ENCODE data around the gene SPDEF. TPM values are rescaled to one million over a fixed set of nuclear protein-coding genes. Genes with fewer than 3 reads are reported as not detected.

SPDEF gene
- total RNA-seq, 1 donor from 2014 or later = 1.6 TPM

DNA sequence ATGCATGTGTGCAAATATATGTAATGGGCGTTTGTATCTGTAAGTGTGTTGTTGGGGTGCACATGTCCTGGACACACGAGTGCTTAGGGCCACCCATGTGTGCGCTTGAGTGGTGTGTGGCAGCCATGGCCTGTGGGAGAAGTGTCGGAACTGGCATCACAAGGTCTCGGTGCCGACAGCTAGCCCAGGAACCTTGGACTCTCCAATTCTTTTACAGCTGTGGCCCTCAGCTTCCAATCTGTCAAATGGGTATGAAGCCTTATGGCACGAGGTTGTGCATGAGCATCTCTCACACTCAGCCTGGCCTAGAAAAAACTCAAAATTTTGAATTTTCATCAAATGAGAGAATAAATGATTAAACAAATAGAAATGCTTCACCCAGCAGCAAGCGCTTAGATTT, 42.0 kb downstream of the SPDEF start:
- Mint-ChIP-seq H3K4me3 (peak overlapping the region; percentile 82), H3K36me3 (no peaks in the 10 kb centered on the region), H3K9me3 (no peaks in the 10 kb centered on the region), H3K27ac (no peak overlapping the region), H3K4me1 (ENCODE audit: unreplicated experiment) (peaks cover 19% of the 10 kb centered on the region), H3K27me3 (peaks cover 10% of the 10 kb centered on the region)
- TF ChIP-seq, protein P1, sequence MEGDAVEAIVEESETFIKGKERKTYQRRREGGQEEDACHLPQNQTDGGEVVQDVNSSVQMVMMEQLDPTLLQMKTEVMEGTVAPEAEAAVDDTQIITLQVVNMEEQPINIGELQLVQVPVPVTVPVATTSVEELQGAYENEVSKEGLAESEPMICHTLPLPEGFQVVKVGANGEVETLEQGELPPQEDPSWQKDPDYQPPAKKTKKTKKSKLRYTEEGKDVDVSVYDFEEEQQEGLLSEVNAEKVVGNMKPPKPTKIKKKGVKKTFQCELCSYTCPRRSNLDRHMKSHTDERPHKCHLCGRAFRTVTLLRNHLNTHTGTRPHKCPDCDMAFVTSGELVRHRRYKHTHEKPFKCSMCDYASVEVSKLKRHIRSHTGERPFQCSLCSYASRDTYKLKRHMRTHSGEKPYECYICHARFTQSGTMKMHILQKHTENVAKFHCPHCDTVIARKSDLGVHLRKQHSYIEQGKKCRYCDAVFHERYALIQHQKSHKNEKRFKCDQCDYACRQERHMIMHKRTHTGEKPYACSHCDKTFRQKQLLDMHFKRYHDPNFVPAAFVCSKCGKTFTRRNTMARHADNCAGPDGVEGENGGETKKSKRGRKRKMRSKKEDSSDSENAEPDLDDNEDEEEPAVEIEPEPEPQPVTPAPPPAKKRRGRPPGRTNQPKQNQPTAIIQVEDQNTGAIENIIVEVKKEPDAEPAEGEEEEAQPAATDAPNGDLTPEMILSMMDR (conservative IDR thresholded peaks at IDR 0.05) = no peak
- no peak for DNase-seq (ENCODE audit: extremely low spot score, unreplicated experiment)

DNA sequence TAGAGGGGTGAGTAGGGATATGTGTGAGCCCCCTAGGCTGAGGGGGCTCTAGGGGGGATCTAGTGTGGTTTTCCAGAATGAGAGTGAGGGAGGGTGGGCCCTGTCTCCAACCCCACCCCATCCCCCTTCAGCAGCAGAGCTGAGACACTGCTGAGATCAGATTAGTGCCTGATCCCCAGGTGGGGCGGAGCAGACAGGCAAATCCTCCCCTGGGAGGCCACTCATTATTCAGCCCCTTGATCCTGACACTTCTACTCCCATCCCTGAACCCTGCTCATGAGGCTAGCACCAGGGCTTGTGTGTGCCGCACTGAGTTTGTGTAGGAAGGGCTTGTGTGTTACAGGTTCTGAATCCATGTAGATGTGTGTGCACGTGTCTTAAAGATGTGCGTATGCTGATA, 42.5 kb downstream of the SPDEF start:
- Mint-ChIP-seq H3K9me3 (no peaks in the 10 kb centered on the region), H3K27me3 (peaks cover 10% of the 10 kb centered on the region), H3K36me3 (no peaks in the 10 kb centered on the region), H3K4me3 (no peak overlapping the region), H3K4me1 (ENCODE audit: unreplicated experiment) (peaks cover 19% of the 10 kb centered on the region), H3K27ac (no peak overlapping the region)
- TF ChIP-seq, protein P1 (conservative IDR thresholded peaks at IDR 0.05) = no peak
- no peak for DNase-seq (ENCODE audit: extremely low spot score, unreplicated experiment)

DNA sequence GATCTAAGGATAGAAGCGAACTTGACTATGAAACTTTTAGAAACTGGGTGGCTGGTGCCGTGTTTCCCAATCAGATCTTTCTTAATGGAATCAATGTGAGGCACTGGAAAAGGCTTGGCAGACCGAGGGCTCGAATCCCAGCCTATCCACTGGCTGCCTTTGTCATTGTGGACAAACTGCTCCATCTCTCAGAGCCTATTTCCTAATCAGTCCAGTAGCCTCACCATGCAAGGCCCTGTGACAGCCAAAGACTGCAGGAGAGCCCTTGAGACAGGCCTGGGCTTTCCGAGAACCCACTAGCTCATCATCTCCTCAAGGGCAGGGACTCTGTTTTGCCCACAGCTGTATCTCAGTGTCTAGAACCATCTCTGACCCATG, 43.4 kb downstream of the SPDEF start:
- TF ChIP-seq, protein P1 (conservative IDR thresholded peaks at IDR 0.05) = no peak
- Mint-ChIP-seq H3K4me3 (no peak overlapping the region), H3K9me3 (no peaks in the 10 kb centered on the region), H3K4me1 (ENCODE audit: unreplicated experiment) (peaks cover 19% of the 10 kb centered on the region), H3K27ac (no peak overlapping the region), H3K27me3 (peaks cover 10% of the 10 kb centered on the region), H3K36me3 (no peaks in the 10 kb centered on the region)
- no peak for DNase-seq (ENCODE audit: extremely low spot score, unreplicated experiment)

DNA sequence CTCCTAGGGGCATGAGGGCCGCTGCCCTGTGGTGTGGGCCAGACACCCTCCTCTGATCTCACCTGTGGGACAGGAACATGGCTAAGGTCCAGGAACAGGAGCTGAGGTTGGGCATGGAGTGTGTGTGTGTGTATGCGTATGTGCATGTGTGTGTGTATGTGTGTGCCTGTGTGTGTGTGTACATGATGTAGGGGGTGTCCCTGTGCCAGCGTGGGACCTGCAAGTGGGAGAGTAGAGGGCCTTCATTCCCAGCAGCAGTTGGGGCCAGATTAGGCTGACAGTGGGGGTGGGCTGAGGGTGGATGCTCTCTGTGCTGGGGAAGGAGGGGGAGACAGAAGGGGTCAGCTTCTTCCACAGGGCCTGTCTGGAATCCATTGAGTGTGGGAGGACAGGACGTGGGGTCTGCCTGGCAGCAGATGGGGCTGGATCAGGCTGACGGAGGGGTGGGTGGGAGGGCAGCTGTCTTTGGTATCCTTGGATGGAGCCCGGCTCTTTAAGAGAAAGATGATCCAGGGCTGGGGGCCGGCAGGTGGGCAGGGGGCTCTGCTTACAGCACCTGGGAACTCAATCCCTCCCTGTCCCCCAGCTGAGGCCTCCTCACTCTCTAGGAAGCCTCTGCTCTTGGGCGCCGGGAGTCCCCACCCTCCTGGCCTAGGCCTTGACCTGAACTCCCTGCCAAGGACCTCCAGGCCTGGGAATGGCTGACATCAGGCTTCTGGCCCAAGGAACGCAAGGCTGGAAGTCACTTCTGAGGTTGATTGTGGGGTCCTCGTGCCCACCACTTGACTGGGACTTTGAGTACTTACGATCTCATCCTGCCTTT, 44.0 kb downstream of the SPDEF start:
- Mint-ChIP-seq H3K4me3 (no peak overlapping the region), H3K9me3 (no peaks in the 10 kb centered on the region), H3K27ac (no peak overlapping the region), H3K4me1 (ENCODE audit: unreplicated experiment) (peaks cover 21% of the 10 kb centered on the region), H3K27me3 (peaks cover 10% of the 10 kb centered on the region), H3K36me3 (no peaks in the 10 kb centered on the region)
- no peak for DNase-seq (ENCODE audit: extremely low spot score, unreplicated experiment)
- TF ChIP-seq, protein P1 (conservative IDR thresholded peaks at IDR 0.05) = no peak

DNA sequence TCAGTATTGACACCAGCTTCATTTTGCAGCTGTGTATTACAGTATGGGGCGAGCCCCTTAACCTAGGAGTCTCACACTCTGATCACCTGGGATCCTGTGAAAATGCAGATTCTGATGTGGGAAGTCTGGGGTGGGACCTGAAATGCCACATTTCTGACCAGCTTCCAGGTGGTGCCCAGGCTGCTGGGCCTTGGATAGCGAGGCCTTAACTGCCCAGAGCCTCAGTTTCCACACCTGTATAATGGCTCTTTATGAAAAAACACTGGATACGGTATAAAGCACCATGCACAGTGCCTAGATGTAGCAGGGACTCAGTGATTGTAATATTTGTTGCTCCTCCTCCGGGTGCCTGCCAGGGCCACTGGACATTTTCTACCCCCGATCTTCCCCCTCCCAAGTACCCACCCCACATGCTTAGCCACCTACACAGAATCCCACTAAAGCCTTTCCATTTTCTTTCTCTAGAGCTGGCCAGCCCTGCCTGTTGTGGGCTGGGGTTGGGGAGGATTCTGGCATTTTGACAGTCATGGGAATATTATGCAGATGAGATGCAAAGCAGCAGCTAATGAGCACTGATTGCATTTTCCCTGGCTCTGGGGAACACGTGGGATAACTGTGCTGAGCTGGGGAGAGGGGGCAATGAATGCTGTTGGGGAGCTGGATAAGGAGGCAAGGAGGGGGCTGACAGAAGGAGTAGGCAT, 44.8 kb downstream of the SPDEF start:
- Mint-ChIP-seq H3K9me3 (no peaks in the 10 kb centered on the region), H3K27me3 (peaks cover 10% of the 10 kb centered on the region), H3K36me3 (no peaks in the 10 kb centered on the region), H3K4me1 (ENCODE audit: unreplicated experiment) (peaks cover 28% of the 10 kb centered on the region), H3K27ac (no peak overlapping the region), H3K4me3 (no peak overlapping the region)
- TF ChIP-seq, protein P1 (conservative IDR thresholded peaks at IDR 0.05) = no peak
- DNase-seq (ENCODE audit: extremely low spot score, unreplicated experiment) = no peak

Measured in type B pancreatic cell (in vitro differentiated cells).